K562 (cell line): ENCODE measurements around the gene GAL3ST2. TPM values are rescaled to one million over a fixed set of nuclear protein-coding genes. Genes with fewer than 3 reads are reported as not detected.
A peak's percentile ranks its signal among the peaks of the same experiment; 100 is the strongest.

Source experiments
- ATAC-seq: fragments of 200-7000 bp; cut with Tn5 transposase; 3 replicates; pipeline ENCODE4 v1.9.1; 2020; ENCODE audit warnings: moderate library complexity
- BruUV-seq: library from RNA; stranded (reverse); fragments of 400-500 nt; replicated peaks from 2 replicates; lab custom pipeline; 2021; lab: Mats Ljungman, UMichigan
- CTCF ChIA-PET: fragments of 300-600 bp; formaldehyde crosslinking; extraction: SDS; loops from one replicate; lab custom pipeline; 2021; ENCODE audit warnings: low intra/inter-chr PET ratio; lab: Yijun Ruan, JAX
- POLR2A ChIA-PET: fragments of 300-600, 350-650 bp; sonication (Branson Sonifier 250); formaldehyde crosslinking; extraction: SDS; loops from one replicate; lab custom pipeline; 2021; ENCODE audit warnings: antibody characterized with exemption, inconsistent platforms; lab: Yijun Ruan, JAX
- DNase-seq, 4 experiments: peaks; one replicate each; pipeline versions ENCODE4 v3.0.0 to v3.0.0-alpha.2; 2011 to 2018; ENCODE audit warnings: low spot score in 3 of 4, mixed read lengths in 3 of 4; ENCODE audit errors: extremely low read depth in 1 of 4
- FAIRE-seq: peaks from 2 replicates; lab custom pipeline; 2011; peaks lifted over from hg19 to GRCh38; lab: Jason Lieb, UNC
- H2AFZ ChIP-seq: 2 replicates; pipeline ENCODE4 v1.6.0; 2011; ENCODE audit warnings: low read depth, low read length, control low read depth, inconsistent platforms
- H3K27ac ChIP-seq: fragments of 200-600 bp; 3 replicates; pipeline ENCODE4 v1.8.0; 2011; ENCODE audit warnings: low read depth, mild to moderate bottlenecking, control low read depth, inconsistent platforms, low read length, moderate library complexity, mixed read lengths; ENCODE audit errors: extremely low read depth
- H3K27me3 ChIP-seq, 2 experiments: fragments of 300-600 bp in 1 of 2; 2 replicates in 1 of 2; 3 replicates in 1 of 2; pipeline versions ENCODE4 v1.6.0 to v1.8.0; 2011; ENCODE audit warnings: inconsistent platforms in 2 of 2, low read length in 2 of 2, mild to moderate bottlenecking in 1 of 2, mixed read lengths in 1 of 2, moderate library complexity in 1 of 2; ENCODE audit not compliant: control insufficient read depth in 2 of 2, insufficient read depth in 2 of 2
- H3K36me3 ChIP-seq: fragments of 300-600 bp; 3 replicates; pipeline ENCODE4 v1.8.0; 2011; ENCODE audit warnings: mild to moderate bottlenecking, low read length, inconsistent platforms; ENCODE audit not compliant: control insufficient read depth, insufficient read depth
- H3K4me1 ChIP-seq, 2 experiments: fragments of 200-600 bp in 1 of 2; replicated peaks in 1 of 2; 2 replicates in 1 of 2; 3 replicates in 1 of 2; pipeline versions ENCODE4 v1.5.1 to v1.8.0; 2011; ENCODE audit warnings: inconsistent platforms in 2 of 2, low read length in 2 of 2, mild to moderate bottlenecking in 1 of 2, mixed read lengths in 1 of 2, moderate library complexity in 1 of 2; ENCODE audit not compliant: control insufficient read depth in 2 of 2, insufficient read depth in 2 of 2
- H3K4me2 ChIP-seq: 2 replicates; pipeline ENCODE4 v1.6.1; 2011; ENCODE audit warnings: low read length, control low read depth, inconsistent platforms, mixed read lengths; ENCODE audit not compliant: insufficient read depth
- H3K4me3 ChIP-seq: fragments of 200-600 bp; sonication (generic), shearing (Covaris generic); 2 replicates; pipeline ENCODE4 v1.5.1; 2016; ENCODE audit warnings: control low read depth, inconsistent platforms
- H3K79me2 ChIP-seq: fragments of 200-600 bp; 3 replicates; pipeline ENCODE4 v1.8.0; 2011; ENCODE audit warnings: low read length, inconsistent platforms; ENCODE audit not compliant: control insufficient read depth, insufficient read depth
- H3K9ac ChIP-seq, 2 experiments: 2 replicates each; pipeline versions ENCODE4 v1.6.0 to v1.6.1; 2011; ENCODE audit warnings: low read depth in 2 of 2, low read length in 2 of 2, control low read depth in 1 of 2, inconsistent platforms in 1 of 2, mild to moderate bottlenecking in 1 of 2, mixed read lengths in 1 of 2; ENCODE audit not compliant: insufficient read depth in 1 of 2
- H3K9me1 ChIP-seq: one replicate; pipeline ENCODE4 v1.6.0; 2011; ENCODE audit warnings: inconsistent platforms, mild to moderate bottlenecking, low read length, moderate library complexity; ENCODE audit not compliant: control insufficient read depth, insufficient read depth
- H3K9me3 ChIP-seq: replicated peaks from 2 replicates; pipeline ENCODE4 v1.5.1; 2011; ENCODE audit warnings: low read depth, low read length, inconsistent platforms; ENCODE audit not compliant: control insufficient read depth, insufficient read depth
- H4K20me1 ChIP-seq: replicated peaks from 2 replicates; pipeline ENCODE4 v1.6.1; 2011; ENCODE audit warnings: low read length, inconsistent platforms, mixed read lengths; ENCODE audit not compliant: control insufficient read depth, insufficient read depth
- CBFA2T3 ChIP-seq: fragments of 450-650 bp; IDR thresholded peaks from 2 replicates; pipeline ENCODE4 v1.6.1; 2017
- NFATC3 ChIP-seq: fragments of 450-650 bp; IDR thresholded peaks from 2 replicates; pipeline ENCODE4 v1.6.1; 2017; ENCODE audit warnings: mild to moderate bottlenecking
- NR1H2 ChIP-seq: sonication (generic); formaldehyde crosslinking; IDR thresholded peaks from 2 replicates; pipeline ENCODE4 v1.4.0; 2020; ENCODE audit warnings: mild to moderate bottlenecking, missing genetic modification reagents
- RFX7 ChIP-seq: fragments of 250-450 bp; sonication (Bioruptor Pico); IDR thresholded peaks from 2 replicates; pipeline ENCODE4 v1.5.1; 2021; ENCODE audit warnings: mild to moderate bottlenecking
- TCFL5 ChIP-seq: fragments of 250-450 bp; sonication (Bioruptor Pico); conservative IDR thresholded peaks from 2 replicates; pipeline ENCODE4 v1.6.1; 2021; ENCODE audit warnings: mild to moderate bottlenecking, moderate library complexity, matching md5 sums
- ZNF263 ChIP-seq: sonication (generic); formaldehyde crosslinking; IDR thresholded peaks from 2 replicates; pipeline ENCODE4 v1.8.0; 2022; ENCODE audit warnings: mild to moderate bottlenecking, missing genetic modification reagents, borderline replicate concordance
- ZNF384 ChIP-seq: IDR thresholded peaks from 2 replicates; pipeline ENCODE4 v1.6.1; 2012; ENCODE audit warnings: low read depth, low read length, improper control_type of control experiment
- WGBS: fragments of 100-300 bp; shearing (Covaris generic); methylation state at CpG from one replicate; pipeline ENCODE4 v1.1.6; 2016; ENCODE audit warnings: low coverage, mixed read lengths; ENCODE audit not compliant: insufficient coverage; ENCODE audit errors: missing lambda C conversion rate; 5-methylcytosine and 5-hydroxymethylcytosine counted together
- in situ Hi-C: fragments of 300-500 bp; cut with MboI; formaldehyde crosslinking; loops from 4 replicates; pipeline ENCODE4 v1.15.0; 2018; ENCODE audit warnings: inconsistent platforms, mixed read lengths
- intact Hi-C: fragments of 100-400 bp; cut with micrococcal nuclease; formaldehyde crosslinking; loops from 2 replicates; pipeline ENCODE4 v1.14.2; 2022
- polyA plus RNA-seq, 8 experiments: library from polyadenylated mRNA; depleted of rRNA in 4 of 8; stranded (reverse) in 5 of 8; unstranded in 3 of 8; fragments of >200 nt; fragmentation: Nextera tagmentation in 2 of 8; fragmentation: Illumina TruSeq in 1 of 8; extraction: Ambion mirVana in 2 of 8; extraction: Trizol in 1 of 8; gene quantifications; 2 replicates each; pipeline versions ENCODE4 v1.2.1 to v1.2.3, GENCODE V29; 2011 to 2014; ENCODE audit warnings: inconsistent platforms in 1 of 8, missing spikeins in 1 of 8
- total RNA-seq, 7 experiments: library from RNA; depleted of rRNA in 6 of 7; stranded (reverse); fragments of >200 nt in 6 of 7; fragmentation: Illumina TruSeq in 2 of 7; extraction: Trizol in 2 of 7; gene quantifications; 2 replicates each; pipeline versions ENCODE4 v1.2.1 to v1.2.3, GENCODE V29; 2011 to 2021; ENCODE audit warnings: low replicate concordance in 1 of 7
- TF ChIP-seq, protein P1 (sequence below): fragments of 450-650 bp; conservative IDR thresholded peaks from 2 replicates; pipeline ENCODE4 v1.6.1; 2016; ENCODE audit warnings: missing genetic modification characterization, low read depth, mild to moderate bottlenecking, missing compliant biosample characterization, moderate library complexity
- TF ChIP-seq, protein P2 (sequence below): sonication (generic); formaldehyde crosslinking; IDR thresholded peaks from 2 replicates; pipeline ENCODE4 v1.8.1; 2023; ENCODE audit warnings: missing genetic modification reagents, mild to moderate bottlenecking, borderline replicate concordance
- TF ChIP-seq, protein P3 (sequence below): IDR thresholded peaks from 2 replicates; pipeline ENCODE4 v1.6.1; 2011; ENCODE audit warnings: borderline replicate concordance, low read depth, mild to moderate bottlenecking, moderate library complexity, low read length; ENCODE audit not compliant: insufficient read depth, poor library complexity, severe bottlenecking
- TF ChIP-seq, protein P4 (sequence below): IDR thresholded peaks from 3 replicates; pipeline ENCODE4 v1.6.1; 2011; ENCODE audit warnings: borderline replicate concordance, mild to moderate bottlenecking; ENCODE audit not compliant: insufficient read length, insufficient read depth

GAL3ST2 gene
- total and polyA plus RNA-seq, 9 of the 15 experiments (the other 6 are each of a cell fraction or from before 2014, with no cell fraction given) = 0.42 TPM; not detected in 8

DNA sequence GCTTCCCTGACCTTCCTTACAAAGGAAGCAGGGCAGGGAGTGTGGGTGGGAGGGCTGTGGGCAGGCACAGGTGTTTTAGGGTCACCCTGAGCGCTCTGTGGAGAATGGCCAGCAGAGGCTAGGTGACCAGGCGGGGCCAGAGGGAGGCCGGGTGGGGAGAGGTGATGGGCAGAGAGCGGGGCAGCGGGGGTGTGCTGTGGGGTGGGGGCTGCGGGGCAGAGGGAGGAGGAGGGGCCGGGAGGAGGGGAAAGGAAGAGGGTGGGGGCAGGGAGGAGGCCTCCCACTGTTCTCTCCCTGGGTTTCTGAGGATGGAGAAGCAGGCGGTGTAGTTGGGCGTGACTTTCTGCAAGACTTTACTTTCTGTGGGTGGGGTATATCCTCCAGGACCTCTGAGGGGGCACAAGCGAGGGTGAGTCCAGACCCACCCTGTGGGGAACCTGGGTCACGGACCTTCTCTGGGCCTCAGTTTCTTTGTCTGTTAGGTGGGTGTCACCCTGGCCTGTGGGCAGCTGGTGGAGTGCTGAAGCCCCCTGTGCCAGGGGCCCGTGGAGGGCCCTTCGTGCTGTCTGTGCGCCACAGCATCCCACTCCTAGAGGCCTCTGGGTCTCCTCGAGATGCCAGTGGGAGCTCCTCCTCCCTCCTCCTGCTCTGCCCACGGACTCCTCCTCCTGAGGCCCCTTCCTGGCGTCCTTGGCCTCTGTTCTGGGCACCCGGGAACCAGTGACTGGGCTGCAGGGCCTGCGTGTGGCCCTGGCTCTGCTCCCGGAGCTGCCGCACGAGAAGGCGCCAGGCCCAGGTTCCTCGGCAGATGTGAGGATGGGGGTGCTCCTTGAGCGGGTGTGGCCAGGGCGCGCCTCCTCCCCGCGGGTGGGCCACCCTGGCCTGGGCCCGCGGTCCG is 26.0 kb downstream of the GAL3ST2 start:
- POLR2A ChIA-PET = no interaction called here
- no peaks in the 10 kb centered on the region for H3K36me3 ChIP-seq
- H3K4me2 ChIP-seq = peak overlapping the region; percentile 34
- FAIRE-seq (peak; percentile 63), ATAC-seq (no peak; the same call in 1 of the 3 replicates), DNase-seq (peak in 3 of 4 experiments; percentile 36 to 56 (median 39))
- peak overlapping the region; percentile 67; the same call in 1 of the 2 replicates for H2AFZ ChIP-seq
- H4K20me1 ChIP-seq = no peaks in the 10 kb centered on the region
- peaks cover 16 to 68% of the 10 kb centered on the region in 2 experiments for H3K4me1 ChIP-seq
- no peaks in the 10 kb centered on the region for H3K9me1 ChIP-seq
- H3K4me3 ChIP-seq = no peak overlapping the region
- peaks cover 3% of the 10 kb centered on the region; the same call in 1 of the 3 replicates for H3K79me2 ChIP-seq
- no TSS peak for BruUV-seq
- H3K9me3 ChIP-seq = no peaks in the 10 kb centered on the region; the same call in 1 of the 2 replicates
- peak overlapping the region; percentile 12 to 76; a peak in 3 of 4 replicates for H3K9ac ChIP-seq
- intact Hi-C loops = no loop called here
- peak overlapping the region; percentile 75 for H3K27ac ChIP-seq
- no peaks in the 10 kb centered on the region for H3K27me3 ChIP-seq
- WGBS = 90% methylated on average over 11 of the region's 32 CpGs
- in situ Hi-C loops = no loop called here
- CTCF ChIA-PET = no interaction called here
- TF ChIP-seq, protein P1, sequence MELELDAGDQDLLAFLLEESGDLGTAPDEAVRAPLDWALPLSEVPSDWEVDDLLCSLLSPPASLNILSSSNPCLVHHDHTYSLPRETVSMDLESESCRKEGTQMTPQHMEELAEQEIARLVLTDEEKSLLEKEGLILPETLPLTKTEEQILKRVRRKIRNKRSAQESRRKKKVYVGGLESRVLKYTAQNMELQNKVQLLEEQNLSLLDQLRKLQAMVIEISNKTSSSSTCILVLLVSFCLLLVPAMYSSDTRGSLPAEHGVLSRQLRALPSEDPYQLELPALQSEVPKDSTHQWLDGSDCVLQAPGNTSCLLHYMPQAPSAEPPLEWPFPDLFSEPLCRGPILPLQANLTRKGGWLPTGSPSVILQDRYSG (tag) = no peak
- TF ChIP-seq ZNF384 (no peak), RFX7 (CRISPR knock-in tag) (no peak), NR1H2 (CRISPR knock-in tag) (no peak), ZNF263 (CRISPR knock-in tag) (peak; percentile 24), CBFA2T3 (no peak), TCFL5 (no peak), NFATC3 (no peak)
- TF ChIP-seq, protein P2, sequence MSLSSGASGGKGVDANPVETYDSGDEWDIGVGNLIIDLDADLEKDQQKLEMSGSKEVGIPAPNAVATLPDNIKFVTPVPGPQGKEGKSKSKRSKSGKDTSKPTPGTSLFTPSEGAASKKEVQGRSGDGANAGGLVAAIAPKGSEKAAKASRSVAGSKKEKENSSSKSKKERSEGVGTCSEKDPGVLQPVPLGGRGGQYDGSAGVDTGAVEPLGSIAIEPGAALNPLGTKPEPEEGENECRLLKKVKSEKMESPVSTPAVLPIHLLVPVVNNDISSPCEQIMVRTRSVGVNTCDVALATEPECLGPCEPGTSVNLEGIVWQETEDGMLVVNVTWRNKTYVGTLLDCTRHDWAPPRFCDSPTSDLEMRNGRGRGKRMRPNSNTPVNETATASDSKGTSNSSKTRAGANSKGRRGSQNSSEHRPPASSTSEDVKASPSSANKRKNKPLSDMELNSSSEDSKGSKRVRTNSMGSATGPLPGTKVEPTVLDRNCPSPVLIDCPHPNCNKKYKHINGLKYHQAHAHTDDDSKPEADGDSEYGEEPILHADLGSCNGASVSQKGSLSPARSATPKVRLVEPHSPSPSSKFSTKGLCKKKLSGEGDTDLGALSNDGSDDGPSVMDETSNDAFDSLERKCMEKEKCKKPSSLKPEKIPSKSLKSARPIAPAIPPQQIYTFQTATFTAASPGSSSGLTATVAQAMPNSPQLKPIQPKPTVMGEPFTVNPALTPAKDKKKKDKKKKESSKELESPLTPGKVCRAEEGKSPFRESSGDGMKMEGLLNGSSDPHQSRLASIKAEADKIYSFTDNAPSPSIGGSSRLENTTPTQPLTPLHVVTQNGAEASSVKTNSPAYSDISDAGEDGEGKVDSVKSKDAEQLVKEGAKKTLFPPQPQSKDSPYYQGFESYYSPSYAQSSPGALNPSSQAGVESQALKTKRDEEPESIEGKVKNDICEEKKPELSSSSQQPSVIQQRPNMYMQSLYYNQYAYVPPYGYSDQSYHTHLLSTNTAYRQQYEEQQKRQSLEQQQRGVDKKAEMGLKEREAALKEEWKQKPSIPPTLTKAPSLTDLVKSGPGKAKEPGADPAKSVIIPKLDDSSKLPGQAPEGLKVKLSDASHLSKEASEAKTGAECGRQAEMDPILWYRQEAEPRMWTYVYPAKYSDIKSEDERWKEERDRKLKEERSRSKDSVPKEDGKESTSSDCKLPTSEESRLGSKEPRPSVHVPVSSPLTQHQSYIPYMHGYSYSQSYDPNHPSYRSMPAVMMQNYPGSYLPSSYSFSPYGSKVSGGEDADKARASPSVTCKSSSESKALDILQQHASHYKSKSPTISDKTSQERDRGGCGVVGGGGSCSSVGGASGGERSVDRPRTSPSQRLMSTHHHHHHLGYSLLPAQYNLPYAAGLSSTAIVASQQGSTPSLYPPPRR (CRISPR knock-in tag) = no peak
- TF ChIP-seq, protein P3, sequence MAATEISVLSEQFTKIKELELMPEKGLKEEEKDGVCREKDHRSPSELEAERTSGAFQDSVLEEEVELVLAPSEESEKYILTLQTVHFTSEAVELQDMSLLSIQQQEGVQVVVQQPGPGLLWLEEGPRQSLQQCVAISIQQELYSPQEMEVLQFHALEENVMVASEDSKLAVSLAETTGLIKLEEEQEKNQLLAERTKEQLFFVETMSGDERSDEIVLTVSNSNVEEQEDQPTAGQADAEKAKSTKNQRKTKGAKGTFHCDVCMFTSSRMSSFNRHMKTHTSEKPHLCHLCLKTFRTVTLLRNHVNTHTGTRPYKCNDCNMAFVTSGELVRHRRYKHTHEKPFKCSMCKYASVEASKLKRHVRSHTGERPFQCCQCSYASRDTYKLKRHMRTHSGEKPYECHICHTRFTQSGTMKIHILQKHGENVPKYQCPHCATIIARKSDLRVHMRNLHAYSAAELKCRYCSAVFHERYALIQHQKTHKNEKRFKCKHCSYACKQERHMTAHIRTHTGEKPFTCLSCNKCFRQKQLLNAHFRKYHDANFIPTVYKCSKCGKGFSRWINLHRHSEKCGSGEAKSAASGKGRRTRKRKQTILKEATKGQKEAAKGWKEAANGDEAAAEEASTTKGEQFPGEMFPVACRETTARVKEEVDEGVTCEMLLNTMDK = no peak
- TF ChIP-seq, protein P4, sequence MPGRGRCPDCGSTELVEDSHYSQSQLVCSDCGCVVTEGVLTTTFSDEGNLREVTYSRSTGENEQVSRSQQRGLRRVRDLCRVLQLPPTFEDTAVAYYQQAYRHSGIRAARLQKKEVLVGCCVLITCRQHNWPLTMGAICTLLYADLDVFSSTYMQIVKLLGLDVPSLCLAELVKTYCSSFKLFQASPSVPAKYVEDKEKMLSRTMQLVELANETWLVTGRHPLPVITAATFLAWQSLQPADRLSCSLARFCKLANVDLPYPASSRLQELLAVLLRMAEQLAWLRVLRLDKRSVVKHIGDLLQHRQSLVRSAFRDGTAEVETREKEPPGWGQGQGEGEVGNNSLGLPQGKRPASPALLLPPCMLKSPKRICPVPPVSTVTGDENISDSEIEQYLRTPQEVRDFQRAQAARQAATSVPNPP = no peak
